NCI-H69 (cell line): ENCODE results near the gene CNGB1.
"Not testable (repeated sequence)": the region's sequence is repeated elsewhere in the genome, so short reads cannot be mapped to it uniquely, and the experiment has no call there.

Experiments used
- DNase-seq: peaks from one replicate; lab custom pipeline; 2025; lab: John Stamatoyannopoulos, UW

The CNGB1 gene

GRCh38 chr16:57997176-57997527, 26.2 kb upstream of the CNGB1 start:
- DNase-seq = no peak

GRCh38 chr16:57996406-57997175, 25.7 kb upstream of the CNGB1 start:
- DNase-seq = no peak

- DNase-seq = no peak
Measured at GRCh38 chr16:57995721-57996405, 24.9 kb upstream of the CNGB1 start.

DNA sequence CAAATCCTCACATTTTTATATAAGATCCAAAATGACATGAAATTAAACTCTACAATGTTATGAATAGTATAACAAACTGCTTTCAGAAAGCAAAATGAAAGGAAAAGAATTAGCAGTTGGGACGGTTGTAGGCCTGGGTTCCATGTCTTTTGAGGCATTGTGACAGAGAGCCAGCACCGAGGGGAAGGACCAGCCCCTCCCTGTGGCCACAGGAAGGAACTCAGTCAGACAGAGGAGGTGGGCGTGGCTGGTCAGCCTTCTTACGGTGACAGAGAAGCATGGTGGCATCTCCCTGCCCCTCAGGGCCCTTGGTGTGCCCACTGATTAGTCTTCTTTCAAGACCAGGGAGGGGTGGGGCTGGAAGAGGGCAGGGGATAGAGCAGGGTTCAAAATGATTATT, 23.9 kb upstream of the CNGB1 start:
- peak; percentile 58 for DNase-seq

DNA sequence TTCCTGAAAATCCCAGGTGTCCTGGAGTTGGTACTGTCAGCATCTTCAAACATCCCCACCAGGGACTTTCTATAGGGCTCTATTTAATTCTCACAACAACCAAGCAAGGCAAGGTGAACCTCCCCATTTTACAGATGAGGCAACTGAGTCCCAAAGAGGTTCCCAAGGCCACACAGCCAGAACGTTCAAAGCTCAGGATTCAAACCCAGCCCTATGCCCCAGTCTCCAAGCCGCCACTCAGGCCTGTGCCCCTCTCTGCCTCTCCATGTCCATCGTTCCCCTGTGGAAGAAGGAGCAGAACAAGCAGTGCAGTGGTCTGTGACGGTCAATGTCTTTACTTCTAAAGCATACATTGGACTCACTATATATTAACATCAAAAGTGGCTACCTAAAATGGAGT, 23.4 kb upstream of the CNGB1 start:
- DNase-seq = no peak

GRCh38 chr16:57993897-57994296, 23.0 kb upstream of the CNGB1 start:
- DNase-seq = peak; percentile 3

DNA sequence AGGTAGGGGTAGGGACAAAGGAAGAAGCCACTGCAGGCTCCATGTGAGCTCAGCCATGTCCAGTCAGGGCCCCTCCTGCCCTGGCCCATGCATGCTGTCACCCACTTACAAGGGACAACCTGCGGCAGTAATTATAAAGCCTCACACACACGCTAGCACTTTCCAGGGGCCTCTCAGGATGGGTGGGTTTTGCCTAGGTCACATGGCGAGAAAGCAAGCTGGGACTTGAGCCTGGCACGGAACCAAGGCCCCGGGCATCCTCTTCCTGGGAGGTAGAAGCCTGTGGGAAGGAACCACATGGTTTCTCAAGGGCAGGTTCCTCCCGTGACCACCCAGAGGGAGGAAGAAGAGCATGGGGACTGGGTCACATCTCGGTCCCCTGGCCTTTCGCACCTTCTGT, 22.5 kb upstream of the CNGB1 start:
- peak; percentile 82 for DNase-seq

DNA sequence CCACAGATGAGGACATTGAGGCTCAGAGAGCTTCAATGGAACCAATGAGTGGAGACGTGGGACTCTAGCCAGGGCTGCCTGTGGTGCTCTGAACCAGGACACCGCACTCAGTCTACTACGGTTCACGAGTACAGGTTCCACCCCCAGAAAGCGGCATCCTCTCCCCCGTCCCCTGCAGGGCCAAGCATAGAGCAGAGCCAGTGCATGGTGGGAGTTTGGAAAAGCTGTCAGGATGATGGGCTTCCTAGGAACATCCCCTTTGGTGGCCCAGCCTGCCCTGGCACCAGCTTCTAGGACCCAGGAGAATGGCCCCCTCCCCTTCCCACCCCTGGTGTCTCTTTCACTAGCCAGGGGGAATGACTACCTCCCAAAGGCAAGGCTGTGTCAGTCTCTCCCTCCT, 21.2 kb upstream of the CNGB1 start:
- DNase-seq = no peak

GRCh38 chr16:57991551-57992059, 20.7 kb upstream of the CNGB1 start:
- DNase-seq = no peak

GRCh38 chr16:57988929-57989328, 18.0 kb upstream of the CNGB1 start:
- DNase-seq = peak; percentile 51

- DNase-seq = no peak
Measured at GRCh38 chr16:57987441-57988177, 16.7 kb upstream of the CNGB1 start.

DNA sequence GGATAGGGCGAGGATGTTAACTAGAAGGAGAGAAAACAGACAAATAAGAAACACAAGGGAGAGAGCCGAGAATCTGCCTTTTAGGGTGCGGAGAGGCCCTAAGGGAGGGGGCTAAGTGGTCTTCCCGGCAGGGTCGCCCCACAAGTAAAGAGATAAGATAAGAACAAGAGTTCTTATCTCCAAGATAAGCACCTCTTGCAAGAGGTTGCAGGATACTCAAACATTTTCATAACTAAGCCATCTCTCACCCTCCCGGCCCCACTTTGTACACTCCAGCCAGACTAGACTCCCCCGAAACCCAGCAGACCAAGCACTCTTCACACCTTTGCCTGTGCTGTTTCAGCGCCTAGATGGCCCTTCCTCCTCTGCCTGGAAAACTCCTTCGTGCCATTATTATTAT, 15.3 kb upstream of the CNGB1 start:
- DNase-seq = no peak

- peak; percentile 51 for DNase-seq
Measured at GRCh38 chr16:57985204-57986181, 14.6 kb upstream of the CNGB1 start.

- peak; percentile 88 for DNase-seq
Measured at GRCh38 chr16:57984443-57985203, 13.7 kb upstream of the CNGB1 start.

DNA sequence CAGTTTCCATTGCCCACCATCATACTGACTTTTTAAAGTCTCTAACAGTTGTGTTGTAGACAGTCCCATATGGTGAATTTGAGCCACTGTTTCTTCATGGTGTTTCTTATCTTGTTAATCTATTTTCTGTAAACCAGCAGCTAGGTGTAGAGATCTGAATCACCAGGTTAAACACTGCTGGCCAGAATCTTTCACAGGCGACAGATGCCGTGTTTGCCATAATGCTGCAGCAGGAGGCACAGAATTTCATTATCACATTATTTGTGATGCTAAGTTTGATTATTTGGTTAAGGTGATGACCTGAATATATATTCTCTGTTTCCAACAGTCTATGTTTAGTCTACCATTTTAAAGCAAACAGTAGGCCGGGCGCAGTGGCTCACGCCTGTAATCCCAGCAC, 11.5 kb upstream of the CNGB1 start:
- DNase-seq = peak; percentile 5

GRCh38 chr16:57981636-57982035, 10.7 kb upstream of the CNGB1 start:
- no peak for DNase-seq

GRCh38 chr16:57979006-57979585, 8.2 kb upstream of the CNGB1 start:
- no peak for DNase-seq

GRCh38 chr16:57978070-57978465, 7.1 kb upstream of the CNGB1 start:
- DNase-seq = not testable (repeated sequence)

GRCh38 chr16:57977418-57978069, 6.6 kb upstream of the CNGB1 start:
- DNase-seq = no peak

GRCh38 chr16:57976331-57976796, 5.4 kb upstream of the CNGB1 start:
- DNase-seq = no peak
